ENCODE data around the gene RHOU. TPM values are rescaled to one million over a fixed set of nuclear protein-coding genes. Genes with fewer than 3 reads are reported as not detected.

Gene RHOU
- total RNA-seq, 2 donors from 2014 or later = 6.9 to 9.3 TPM

GRCh38 chr1:228754646-228755268 lies 19.5 kb downstream of the RHOU start:
- no peak for TF ChIP-seq POLR2A (IDR thresholded peaks at IDR 0.05)
- TF ChIP-seq, protein P1, sequence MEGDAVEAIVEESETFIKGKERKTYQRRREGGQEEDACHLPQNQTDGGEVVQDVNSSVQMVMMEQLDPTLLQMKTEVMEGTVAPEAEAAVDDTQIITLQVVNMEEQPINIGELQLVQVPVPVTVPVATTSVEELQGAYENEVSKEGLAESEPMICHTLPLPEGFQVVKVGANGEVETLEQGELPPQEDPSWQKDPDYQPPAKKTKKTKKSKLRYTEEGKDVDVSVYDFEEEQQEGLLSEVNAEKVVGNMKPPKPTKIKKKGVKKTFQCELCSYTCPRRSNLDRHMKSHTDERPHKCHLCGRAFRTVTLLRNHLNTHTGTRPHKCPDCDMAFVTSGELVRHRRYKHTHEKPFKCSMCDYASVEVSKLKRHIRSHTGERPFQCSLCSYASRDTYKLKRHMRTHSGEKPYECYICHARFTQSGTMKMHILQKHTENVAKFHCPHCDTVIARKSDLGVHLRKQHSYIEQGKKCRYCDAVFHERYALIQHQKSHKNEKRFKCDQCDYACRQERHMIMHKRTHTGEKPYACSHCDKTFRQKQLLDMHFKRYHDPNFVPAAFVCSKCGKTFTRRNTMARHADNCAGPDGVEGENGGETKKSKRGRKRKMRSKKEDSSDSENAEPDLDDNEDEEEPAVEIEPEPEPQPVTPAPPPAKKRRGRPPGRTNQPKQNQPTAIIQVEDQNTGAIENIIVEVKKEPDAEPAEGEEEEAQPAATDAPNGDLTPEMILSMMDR (IDR thresholded peaks at IDR 0.05) = no peak
- Histone ChIP-seq H3K4me3 (no peak overlapping the region), H3K27ac (no peak overlapping the region), H3K36me3 (replicated peaks in 1 of 2; ENCODE audit: insufficient read depth in 1 of 2, low read depth in 2 of 2) (no peaks in the 10 kb centered on the region), H3K27me3 (no peaks in the 10 kb centered on the region), H3K4me1 (no peaks in the 10 kb centered on the region), H3K9me3 (no peaks in the 10 kb centered on the region)
- no peak for ATAC-seq
- WGBS, 2 donors = 68 to 79% methylated on average over 17 to 28 of the region's 28 CpGs
- intact Hi-C loops (cut with DNase I) = no loop called here
- no peak for DNase-seq

DNA sequence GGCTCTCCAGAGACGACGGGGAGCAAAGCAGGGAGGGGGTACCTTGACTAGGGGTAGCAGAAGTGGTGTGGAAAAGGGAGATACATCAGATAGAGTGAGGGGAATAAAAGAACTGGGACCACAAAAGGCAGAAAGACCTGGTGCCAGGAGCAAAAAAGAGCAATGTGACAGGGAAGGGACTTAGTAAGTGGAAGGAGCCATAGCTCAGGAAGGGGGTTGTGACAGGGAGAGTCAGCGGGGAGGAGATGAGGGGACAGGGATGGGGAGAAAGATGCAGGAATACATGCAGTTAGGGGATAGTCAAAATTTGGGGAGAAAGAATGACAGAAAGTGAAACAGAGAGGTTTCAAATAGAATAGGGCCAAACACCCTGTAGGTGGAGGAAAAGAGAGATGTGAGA lies 20.5 kb downstream of the RHOU start:
- no peaks in the 10 kb centered on the region for H3K27me3 ChIP-seq
- intact Hi-C loops (cut with DNase I) = no loop called here
- DNase-seq = no peak
- ATAC-seq = no peak
- no peaks in the 10 kb centered on the region for H3K36me3 ChIP-seq (replicated peaks in 1 of 2; ENCODE audit: insufficient read depth in 1 of 2, low read depth in 2 of 2)
- H3K4me3 ChIP-seq = no peak overlapping the region
- 73% methylated on average over 3 of the region's 3 CpGs for WGBS, 2 donors
- H3K9me3 ChIP-seq = no peaks in the 10 kb centered on the region
- H3K4me1 ChIP-seq = no peaks in the 10 kb centered on the region
- no peak overlapping the region for H3K27ac ChIP-seq
- TF ChIP-seq POLR2A (IDR thresholded peaks at IDR 0.05) = no peak

DNA sequence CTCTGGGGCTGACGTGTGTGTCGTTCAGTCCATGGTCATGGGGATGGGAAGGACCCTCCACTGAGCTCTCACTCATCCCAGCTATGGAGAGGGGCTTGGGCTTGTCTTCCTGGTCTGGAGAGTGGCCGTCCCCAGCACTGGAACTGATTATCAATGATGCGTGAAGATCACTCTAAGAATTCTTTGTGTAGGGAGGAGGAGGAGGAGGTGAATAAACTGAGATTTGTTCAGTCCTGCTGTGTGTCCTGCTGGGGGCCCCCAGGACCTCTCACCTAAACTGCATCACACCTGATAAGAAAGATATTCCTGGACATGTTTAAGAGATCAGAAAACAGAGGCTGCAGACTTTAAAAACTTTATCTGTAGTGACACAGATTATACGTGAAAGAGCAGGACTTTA lies 21.2 kb downstream of the RHOU start:
- WGBS, 2 donors = 69 to 81% methylated on average over 4 to 5 of the region's 5 CpGs
- H3K27me3 ChIP-seq = no peaks in the 10 kb centered on the region
- no peak overlapping the region for H3K4me3 ChIP-seq

GRCh38 chr1:228758447-228758846 lies 23.2 kb downstream of the RHOU start:
- intact Hi-C loops (cut with DNase I) = no loop called here
- no peak overlapping the region for H3K27ac ChIP-seq
- H3K4me3 ChIP-seq = no peak overlapping the region
- no peaks in the 10 kb centered on the region for H3K9me3 ChIP-seq
- H3K4me1 ChIP-seq = no peaks in the 10 kb centered on the region
- DNase-seq (no peak), ATAC-seq (no peak)
- whole genome bisulfite sequencing, 2 donors = 58 to 70% methylated on average over 4 of the region's 4 CpGs
- TF ChIP-seq POLR2A (IDR thresholded peaks at IDR 0.05) = no peak
- TF ChIP-seq, protein P1 (IDR thresholded peaks at IDR 0.05) = no peak
- no peaks in the 10 kb centered on the region for H3K36me3 ChIP-seq (replicated peaks in 1 of 2; ENCODE audit: insufficient read depth in 1 of 2, low read depth in 2 of 2)
- H3K27me3 ChIP-seq = no peaks in the 10 kb centered on the region

More for the DNA sequence above, 21.2 kb downstream of the RHOU start:
- intact Hi-C loops (cut with DNase I) = no loop called here
- ATAC-seq (no peak), DNase-seq (no peak)
- Histone ChIP-seq H3K9me3 (no peaks in the 10 kb centered on the region), H3K36me3 (replicated peaks in 1 of 2; ENCODE audit: insufficient read depth in 1 of 2, low read depth in 2 of 2) (no peaks in the 10 kb centered on the region), H3K27ac (no peak overlapping the region), H3K4me1 (no peaks in the 10 kb centered on the region)
- TF ChIP-seq POLR2A (IDR thresholded peaks at IDR 0.05) = no peak
- TF ChIP-seq, protein P1 (IDR thresholded peaks at IDR 0.05) = no peak

DNA sequence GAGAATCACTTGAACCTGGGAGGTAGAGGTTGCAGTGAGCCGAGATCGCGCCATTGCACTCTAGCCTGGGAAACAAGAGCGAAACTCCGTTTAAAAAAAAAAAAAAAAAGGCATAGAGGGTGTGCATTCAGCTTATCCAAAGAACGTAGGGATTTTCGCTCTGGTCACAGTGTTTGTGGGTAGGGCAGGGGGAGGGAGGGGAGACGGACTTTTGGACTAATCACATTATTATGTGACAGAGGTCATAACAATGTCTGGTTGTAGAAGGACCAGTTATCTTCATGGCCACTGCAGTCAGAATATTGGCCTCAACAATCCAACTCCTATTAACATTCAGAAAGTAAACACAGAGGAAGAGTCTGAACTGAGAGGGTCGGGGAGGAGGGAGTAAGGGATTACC lies 25.7 kb downstream of the RHOU start:
- Histone ChIP-seq H3K36me3 (replicated peaks in 1 of 2; ENCODE audit: insufficient read depth in 1 of 2, low read depth in 2 of 2) (no peaks in the 10 kb centered on the region), H3K4me3 (no peak overlapping the region), H3K9me3 (no peaks in the 10 kb centered on the region), H3K27me3 (no peaks in the 10 kb centered on the region), H3K27ac (no peak overlapping the region), H3K4me1 (peaks cover 7% of the 10 kb centered on the region)
- TF ChIP-seq, protein P1 (IDR thresholded peaks at IDR 0.05) = no peak
- ATAC-seq (no peak), DNase-seq (no peak)
- intact Hi-C loops (cut with DNase I) = no loop called here
- 87 to 92% methylated on average over 9 of the region's 9 CpGs for WGBS, 2 donors
